Lower lobe of right lung (tissue), 2 donors: Measurements from ENCODE around the gene CMTM7. TPM values are rescaled to one million over a fixed set of nuclear protein-coding genes. Genes with fewer than 3 reads are reported as not detected.

Experiments used
- ATAC-seq, 2 donors: fragments of 200-7000 bp; cut with Tn5 transposase; one replicate each; pipeline ENCODE4 v1.9.1; 2020 to 2022; ENCODE audit warnings: mild to moderate bottlenecking in 2 of 2, moderate library complexity in 2 of 2
- DNase-seq: peaks from one replicate; pipeline ENCODE4 v3.0.0-alpha.2; 2020
- H3K27ac ChIP-seq: fragments of 200-600 bp; one replicate; pipeline ENCODE4 v1.8.0; 2022
- H3K27me3 ChIP-seq: fragments of 200-600 bp; one replicate; pipeline ENCODE4 v1.8.0; 2022; ENCODE audit warnings: low read depth
- H3K36me3 ChIP-seq: fragments of 200-600 bp; one replicate; pipeline ENCODE4 v1.8.0; 2022; ENCODE audit warnings: mild to moderate bottlenecking
- H3K4me1 ChIP-seq: fragments of 200-600 bp; one replicate; pipeline ENCODE4 v1.8.0; 2022
- H3K4me3 ChIP-seq: fragments of 200-600 bp; one replicate; pipeline ENCODE4 v1.8.0; 2022; ENCODE audit warnings: mild to moderate bottlenecking
- H3K9me3 ChIP-seq: fragments of 200-600 bp; one replicate; pipeline ENCODE4 v1.8.0; 2022
- CTCF ChIP-seq: fragments of 200-600 bp; IDR thresholded peaks from one replicate; pipeline ENCODE4 v1.8.0; 2022; ENCODE audit warnings: antibody characterized with exemption, mild to moderate bottlenecking
- intact Hi-C: fragments of 100-400 bp; cut with DNase I; formaldehyde crosslinking; loops from one replicate; pipeline ENCODE4 v1.11.0; 2022
- total RNA-seq: library from RNA; stranded (reverse); fragmentation: NEBNext Ultra II Directional; extraction: Animal tissue kit (Norgen Biotek cat#: 25700); gene quantifications from one replicate; pipeline ENCODE4 v1.2.1, GENCODE V29; 2021
- donor health status: DM: no; HTN: yes; CAD: no; lungs with severe emphysema.

CMTM7 gene
- total RNA-seq, 1 donor from 2014 or later: 49.9 TPM

GRCh38 chr3:32414522-32415202 lies 23.0 kb downstream of the CMTM7 start:
- DNase-seq (no peak), ATAC-seq (peak; percentile 89)
- Histone ChIP-seq H3K27ac (peak overlapping the region; percentile 61), H3K4me3 (no peak overlapping the region), H3K36me3 (no peaks in the 10 kb centered on the region), H3K27me3 (no peaks in the 10 kb centered on the region), H3K4me1 (peaks cover 39% of the 10 kb centered on the region), H3K9me3 (no peaks in the 10 kb centered on the region)
- intact Hi-C loops: no loop called here
- no peak for TF ChIP-seq CTCF

- Histone ChIP-seq H3K36me3 (no peaks in the 10 kb centered on the region), H3K27ac (peak overlapping the region; percentile 83), H3K4me1 (peaks cover 66% of the 10 kb centered on the region), H3K27me3 (no peaks in the 10 kb centered on the region), H3K4me3 (no peak overlapping the region), H3K9me3 (no peaks in the 10 kb centered on the region)
- ATAC-seq: no peak
- no peak for TF ChIP-seq CTCF
- DNase-seq: no peak
- intact Hi-C loops: no loop called here
These were observed 28.1 kb downstream of the CMTM7 start for GRCh38 chr3:32419742-32420125.

- peak overlapping the region; percentile 83 for H3K27ac ChIP-seq
These were observed 28.7 kb downstream of the CMTM7 start for GRCh38 chr3:32420126-32421038.

GRCh38 chr3:32421185-32421584 lies 29.5 kb downstream of the CMTM7 start:
- intact Hi-C loops: no loop called here
- no peaks in the 10 kb centered on the region for H3K36me3 ChIP-seq
- no peak for TF ChIP-seq CTCF
- no peak overlapping the region for H3K4me3 ChIP-seq
- H3K9me3 ChIP-seq: no peaks in the 10 kb centered on the region
- no peak for DNase-seq
- no peaks in the 10 kb centered on the region for H3K27me3 ChIP-seq
- H3K27ac ChIP-seq: peak overlapping the region; percentile 83
- peak; percentile 47 to 76 for ATAC-seq
- H3K4me1 ChIP-seq: peaks cover 61% of the 10 kb centered on the region

More at GRCh38 chr3:32420126-32421038, 28.7 kb downstream of the CMTM7 start:
- Histone ChIP-seq H3K4me1 (peaks cover 66% of the 10 kb centered on the region), H3K4me3 (no peak overlapping the region), H3K36me3 (no peaks in the 10 kb centered on the region), H3K27me3 (no peaks in the 10 kb centered on the region), H3K9me3 (no peaks in the 10 kb centered on the region)
- DNase-seq (no peak), ATAC-seq (peak; percentile 39 to 46)
- TF ChIP-seq CTCF: no peak
- intact Hi-C loops: no loop called here

- peak overlapping the region; percentile 83 for H3K27ac ChIP-seq
These were observed 30.6 kb downstream of the CMTM7 start for GRCh38 chr3:32421991-32422859.

More at GRCh38 chr3:32421991-32422859, 30.6 kb downstream of the CMTM7 start:
- DNase-seq: peak; percentile 93
- H3K27me3 ChIP-seq: no peaks in the 10 kb centered on the region
- H3K9me3 ChIP-seq: no peaks in the 10 kb centered on the region
- peak; percentile 91 to 92 for ATAC-seq
- H3K4me3 ChIP-seq: no peak overlapping the region
- TF ChIP-seq CTCF: no peak
- intact Hi-C loops: no loop called here
- H3K4me1 ChIP-seq: peaks cover 64% of the 10 kb centered on the region
- no peaks in the 10 kb centered on the region for H3K36me3 ChIP-seq
